Loucy (cell line): ENCODE results near the gene TWF1.
A peak's percentile ranks its signal among the peaks of the same experiment; 100 is the strongest.

Experiments
- H2AFZ ChIP-seq: fragments of 200-600 bp; sonication (generic); 2 replicates; pipeline ENCODE4 v1.6.0; 2016; ENCODE audit warnings: antibody characterized with exemption, mild to moderate bottlenecking, low read length, moderate library complexity
- H3F3A ChIP-seq: fragments of 200-600 bp; 2 replicates; pipeline ENCODE4 v1.6.0; 2016; ENCODE audit warnings: antibody characterized with exemption, low read depth, mild to moderate bottlenecking
- H3K27me3 ChIP-seq: fragments of 200-600 bp; sonication (generic); 2 replicates; pipeline ENCODE4 v1.6.1; 2014; ENCODE audit warnings: low read length, mild to moderate bottlenecking; ENCODE audit not compliant: insufficient read depth, poor library complexity, severe bottlenecking
- H3K36me3 ChIP-seq: fragments of 200-600 bp; sonication (generic); 2 replicates; pipeline ENCODE4 v1.6.1; 2016; ENCODE audit warnings: low read length; ENCODE audit not compliant: insufficient read depth
- H3K4me1 ChIP-seq: fragments of 200-600 bp; sonication (generic); 2 replicates; pipeline ENCODE4 v1.5.1; 2014; ENCODE audit warnings: low read length, mild to moderate bottlenecking; ENCODE audit not compliant: insufficient read depth, poor library complexity, severe bottlenecking
- H3K4me2 ChIP-seq: fragments of 200-600 bp; sonication (generic); 2 replicates; pipeline ENCODE4 v1.6.0; 2014; ENCODE audit warnings: antibody characterized with exemption, low read length, low read depth, mild to moderate bottlenecking; ENCODE audit not compliant: poor library complexity, severe bottlenecking
- H3K4me3 ChIP-seq: fragments of 200-600 bp; sonication (generic); 2 replicates; pipeline ENCODE4 v1.5.1; 2014; ENCODE audit warnings: low read length, mild to moderate bottlenecking, mixed read lengths; ENCODE audit not compliant: poor library complexity, severe bottlenecking
- H3K79me2 ChIP-seq: fragments of 200-600 bp; sonication (generic); 2 replicates; pipeline ENCODE4 v1.6.1; 2014; ENCODE audit warnings: low read length; ENCODE audit not compliant: insufficient read depth
- H3K9ac ChIP-seq: fragments of 200-600 bp; sonication (generic); 2 replicates; pipeline ENCODE4 v1.6.0; 2014; ENCODE audit warnings: mild to moderate bottlenecking, low read depth, low read length, moderate library complexity; ENCODE audit not compliant: poor library complexity, severe bottlenecking
- H3K9me2 ChIP-seq: fragments of 200-600 bp; sonication (generic); replicated peaks from 2 replicates; pipeline ENCODE4 v1.6.1; 2016; ENCODE audit warnings: low read depth, low read length, mixed read lengths
- H3K9me3 ChIP-seq: fragments of 200-600 bp; sonication (generic); 2 replicates; pipeline ENCODE4 v1.6.1; 2014; ENCODE audit warnings: mild to moderate bottlenecking, antibody characterized with exemption, low read length, low read depth; ENCODE audit not compliant: insufficient read depth
- H4K20me1 ChIP-seq: fragments of 200-600 bp; sonication (generic); 2 replicates; pipeline ENCODE4 v1.6.0; 2014; ENCODE audit warnings: antibody characterized with exemption, low read length, mild to moderate bottlenecking; ENCODE audit not compliant: insufficient read depth, poor library complexity, severe bottlenecking
- EZH2phosphoT487 ChIP-seq: fragments of 200-600 bp; IDR thresholded peaks from 2 replicates; pipeline ENCODE4 v1.6.1; 2018; ENCODE audit warnings: antibody characterized with exemption, mild to moderate bottlenecking, moderate library complexity, borderline replicate concordance
- TF ChIP-seq, protein P1 (sequence below): fragments of 200-600 bp; sonication (generic); conservative IDR thresholded peaks from 2 replicates; pipeline ENCODE4 v1.5.1; 2014; ENCODE audit warnings: mild to moderate bottlenecking, antibody characterized with exemption, low read length

The TWF1 gene

DNA sequence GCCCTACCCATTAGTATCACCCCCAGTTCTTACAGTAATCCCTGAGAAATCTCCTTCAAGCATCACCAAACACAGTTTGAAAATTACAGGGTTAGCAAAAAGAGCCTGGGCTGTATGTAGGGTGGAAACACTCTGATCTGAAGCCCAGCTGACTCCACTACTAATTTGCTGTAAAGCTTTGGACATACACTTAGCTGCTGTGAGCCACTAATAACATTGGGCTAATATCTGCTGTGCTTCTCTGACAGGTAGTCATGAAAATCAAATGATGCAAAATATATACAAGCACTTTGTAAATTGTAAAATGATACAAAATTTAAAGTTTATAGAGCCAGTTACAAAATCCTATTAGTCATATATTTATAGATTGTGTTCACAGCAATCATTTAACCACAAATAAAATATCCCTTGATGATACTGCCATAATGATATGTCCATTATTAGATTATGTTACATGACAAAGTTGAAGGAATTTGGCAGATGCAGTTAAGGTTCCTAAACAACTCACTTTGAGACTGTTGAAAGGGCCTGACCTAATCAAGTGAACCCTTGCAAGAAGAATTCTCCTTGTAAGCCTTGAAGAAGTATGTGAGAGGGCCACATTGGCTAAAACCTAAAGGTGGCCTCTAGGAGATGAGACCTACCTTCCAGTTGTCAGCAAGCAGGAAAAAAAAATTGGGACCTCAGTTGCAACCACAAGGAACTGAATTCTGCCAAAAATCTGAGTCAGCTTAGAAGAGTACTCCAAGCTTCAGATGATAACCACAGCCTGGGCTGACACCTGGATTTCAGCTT is 19.0 kb downstream of the TWF1 start:
- peaks cover 51% of the 10 kb centered on the region; the same call in 1 of the 2 replicates for H3K36me3 ChIP-seq
- H3K27me3 ChIP-seq, result no peaks in the 10 kb centered on the region
- no peak overlapping the region for H3K4me3 ChIP-seq
- H3K9ac ChIP-seq, result no peak overlapping the region
- H3F3A ChIP-seq, result no peaks in the 10 kb centered on the region
- H3K79me2 ChIP-seq, result no peaks in the 10 kb centered on the region
- no peaks in the 10 kb centered on the region for H3K4me1 ChIP-seq
- no peak overlapping the region for H3K4me2 ChIP-seq
- H3K9me3 ChIP-seq, result no peaks in the 10 kb centered on the region
- no peak overlapping the region for H2AFZ ChIP-seq
- no peaks in the 10 kb centered on the region for H3K9me2 ChIP-seq
- H4K20me1 ChIP-seq, result no peaks in the 10 kb centered on the region
- TF ChIP-seq, protein P1, sequence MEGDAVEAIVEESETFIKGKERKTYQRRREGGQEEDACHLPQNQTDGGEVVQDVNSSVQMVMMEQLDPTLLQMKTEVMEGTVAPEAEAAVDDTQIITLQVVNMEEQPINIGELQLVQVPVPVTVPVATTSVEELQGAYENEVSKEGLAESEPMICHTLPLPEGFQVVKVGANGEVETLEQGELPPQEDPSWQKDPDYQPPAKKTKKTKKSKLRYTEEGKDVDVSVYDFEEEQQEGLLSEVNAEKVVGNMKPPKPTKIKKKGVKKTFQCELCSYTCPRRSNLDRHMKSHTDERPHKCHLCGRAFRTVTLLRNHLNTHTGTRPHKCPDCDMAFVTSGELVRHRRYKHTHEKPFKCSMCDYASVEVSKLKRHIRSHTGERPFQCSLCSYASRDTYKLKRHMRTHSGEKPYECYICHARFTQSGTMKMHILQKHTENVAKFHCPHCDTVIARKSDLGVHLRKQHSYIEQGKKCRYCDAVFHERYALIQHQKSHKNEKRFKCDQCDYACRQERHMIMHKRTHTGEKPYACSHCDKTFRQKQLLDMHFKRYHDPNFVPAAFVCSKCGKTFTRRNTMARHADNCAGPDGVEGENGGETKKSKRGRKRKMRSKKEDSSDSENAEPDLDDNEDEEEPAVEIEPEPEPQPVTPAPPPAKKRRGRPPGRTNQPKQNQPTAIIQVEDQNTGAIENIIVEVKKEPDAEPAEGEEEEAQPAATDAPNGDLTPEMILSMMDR, result no peak
- TF ChIP-seq EZH2phosphoT487, result no peak

GRCh38 chr12:43776498-43776897 is 29.6 kb downstream of the TWF1 start:
- no peaks in the 10 kb centered on the region for H4K20me1 ChIP-seq
- H3K79me2 ChIP-seq, result no peaks in the 10 kb centered on the region
- TF ChIP-seq, protein P1, result peak; percentile 77
- no peak for TF ChIP-seq EZH2phosphoT487
- no peaks in the 10 kb centered on the region for H3K9me3 ChIP-seq
- H2AFZ ChIP-seq, result no peak overlapping the region
- H3K27me3 ChIP-seq, result no peaks in the 10 kb centered on the region
- H3K4me1 ChIP-seq, result no peaks in the 10 kb centered on the region
- no peaks in the 10 kb centered on the region for H3F3A ChIP-seq
- H3K4me3 ChIP-seq, result no peak overlapping the region
- no peak overlapping the region for H3K9ac ChIP-seq
- H3K9me2 ChIP-seq, result no peaks in the 10 kb centered on the region
- H3K36me3 ChIP-seq, result peaks cover 39% of the 10 kb centered on the region; the same call in 1 of the 2 replicates
- no peak overlapping the region for H3K4me2 ChIP-seq

DNA sequence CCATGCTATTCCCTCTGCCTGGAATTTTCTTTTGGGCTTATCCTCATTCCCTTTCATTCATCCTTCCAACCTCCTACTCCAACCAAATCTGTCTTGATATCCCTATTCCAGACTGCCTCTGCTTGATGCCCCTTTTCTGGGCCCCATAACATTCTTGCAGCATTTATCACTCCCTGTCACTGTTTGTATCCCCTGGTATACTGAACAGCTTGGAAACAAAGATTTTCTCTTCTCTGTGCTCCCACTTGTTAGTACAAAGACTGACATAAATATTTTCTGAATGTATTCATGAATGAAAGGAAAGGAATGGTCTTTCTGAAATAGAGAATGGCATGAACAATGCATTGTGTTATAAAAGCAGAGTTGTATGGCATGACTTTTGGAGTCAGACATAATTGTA is 39.8 kb downstream of the TWF1 start:
- Histone ChIP-seq H3K9ac (no peak overlapping the region), H3K9me2 (no peaks in the 10 kb centered on the region), H3K36me3 (peaks cover under 1% of the 10 kb centered on the region; the same call in 1 of the 2 replicates), H2AFZ (no peak overlapping the region), H3F3A (no peaks in the 10 kb centered on the region), H3K4me3 (no peak overlapping the region), H3K4me2 (no peak overlapping the region), H3K27me3 (no peaks in the 10 kb centered on the region), H3K4me1 (peaks cover 18% of the 10 kb centered on the region), H4K20me1 (peaks cover 14% of the 10 kb centered on the region), H3K79me2 (peaks cover 12% of the 10 kb centered on the region; the same call in 1 of the 2 replicates), H3K9me3 (no peaks in the 10 kb centered on the region)
- TF ChIP-seq EZH2phosphoT487, result no peak
- TF ChIP-seq, protein P1, result no peak
